HepG2 (cell line): ENCODE results near the gene TSR1. TPM values are rescaled to one million over a fixed set of nuclear protein-coding genes. Genes with fewer than 3 reads are reported as not detected.

Source experiments
- CCAR2 ChIP-seq: fragments of 200-400 bp; formaldehyde crosslinking; optimal IDR thresholded peaks from 2 replicates; pipeline ENCODE3; 2018; ENCODE audit warnings: low read depth, mild to moderate bottlenecking, low read length, moderate library complexity
- ELF3 ChIP-seq: IDR thresholded peaks from 2 replicates; pipeline ENCODE4 v1.6.1; 2016; ENCODE audit warnings: missing genetic modification reagents, missing compliant biosample characterization
- FIP1L1 ChIP-seq: fragments of 200-400 bp; formaldehyde crosslinking; IDR thresholded peaks from 2 replicates; pipeline ENCODE4 v1.6.1; 2018; ENCODE audit warnings: low read depth, mild to moderate bottlenecking, low read length, moderate library complexity, borderline replicate concordance; ENCODE audit not compliant: insufficient read depth
- HDAC2 ChIP-seq: sonication (generic); formaldehyde crosslinking; IDR thresholded peaks from 2 replicates; pipeline ENCODE4 v1.4.0; 2020; ENCODE audit warnings: missing genetic modification reagents
- HDAC6 ChIP-seq: fragments of 200-600 bp; sonication (generic); IDR thresholded peaks from 2 replicates; pipeline ENCODE4 v1.7.0; 2017; ENCODE audit warnings: mild to moderate bottlenecking, antibody characterized with exemption, low read length, low read depth
- HMG20B ChIP-seq: conservative IDR thresholded peaks from 2 replicates; pipeline ENCODE4 v1.6.1; 2016; ENCODE audit warnings: missing genetic modification reagents, missing compliant biosample characterization
- MZF1 ChIP-seq: sonication (generic); formaldehyde crosslinking; IDR thresholded peaks from 2 replicates; pipeline ENCODE4 v1.8.1; 2023; ENCODE audit warnings: mild to moderate bottlenecking, missing genetic modification reagents, borderline replicate concordance
- NBN ChIP-seq: fragments of 450-650 bp; conservative IDR thresholded peaks from 2 replicates; pipeline ENCODE4 v1.6.1; 2017
- SIN3B ChIP-seq: fragments of 150-350 bp; IDR thresholded peaks from 2 replicates; pipeline ENCODE4 v1.6.1; 2014; ENCODE audit warnings: low read length
- ZFP36L1 ChIP-seq: sonication (generic); formaldehyde crosslinking; IDR thresholded peaks from 2 replicates; pipeline ENCODE4 v1.8.0; 2022; ENCODE audit warnings: mild to moderate bottlenecking, missing genetic modification reagents, moderate library complexity
- ZNF143 ChIP-seq: sonication (generic); formaldehyde crosslinking; IDR thresholded peaks from 2 replicates; pipeline ENCODE4 v1.4.0; 2020; ENCODE audit warnings: missing genetic modification reagents
- ZNF282 ChIP-seq: fragments of 450-650 bp; IDR thresholded peaks from 2 replicates; pipeline ENCODE4 v1.6.1; 2018; ENCODE audit not compliant: partially characterized antibody
- ZNF550 ChIP-seq: sonication (generic); formaldehyde crosslinking; IDR thresholded peaks from 2 replicates; pipeline ENCODE4 v1.4.0; 2020; ENCODE audit warnings: mild to moderate bottlenecking, missing genetic modification reagents, borderline replicate concordance
- ZNF562 ChIP-seq: sonication (generic); formaldehyde crosslinking; IDR thresholded peaks from 2 replicates; pipeline ENCODE4 v1.8.0; 2022; ENCODE audit warnings: missing genetic modification reagents, borderline replicate concordance
- polyA plus RNA-seq, 8 experiments: library from polyadenylated mRNA; depleted of rRNA in 3 of 8; stranded (reverse) in 7 of 8; unstranded in 1 of 8; fragments of >200 nt; fragmentation: Illumina TruSeq in 4 of 8; extraction: Trizol in 4 of 8; gene quantifications; 2 replicates each; pipeline versions ENCODE4 v1.2.1 to v1.2.3, GENCODE V29; 2011 to 2016; ENCODE audit warnings: low read depth in 4 of 8, missing spikeins in 1 of 8, mixed read lengths in 1 of 8; ENCODE audit not compliant: insufficient read depth in 1 of 8
- total RNA-seq, 5 experiments: library from RNA; depleted of rRNA; stranded (reverse); fragments of >200 nt; fragmentation: Illumina TruSeq; extraction: Trizol; gene quantifications; 2 replicates each; pipeline ENCODE4 v1.2.3, GENCODE V29; 2016; ENCODE audit warnings: low read depth in 1 of 5
- TF ChIP-seq, protein P1 (sequence below): sonication (generic); formaldehyde crosslinking; IDR thresholded peaks from 2 replicates; pipeline ENCODE4 v1.5.1; 2020; ENCODE audit warnings: missing genetic modification reagents, mild to moderate bottlenecking, borderline replicate concordance
- TF ChIP-seq, protein P2 (sequence below): sonication (generic); formaldehyde crosslinking; IDR thresholded peaks from 2 replicates; pipeline ENCODE4 v1.4.0; 2020; ENCODE audit warnings: low read depth, missing genetic modification reagents
- TF ChIP-seq, protein P3 (sequence below), 2 experiments: sonication (generic) in 1 of 2; formaldehyde crosslinking in 1 of 2; IDR thresholded peaks; 2 replicates each; pipeline versions ENCODE4 v1.6.1 to v1.9.0; 2014 to 2022; ENCODE audit warnings: antibody characterized with exemption in 1 of 2, borderline replicate concordance in 1 of 2, inconsistent platforms in 1 of 2, low read depth in 1 of 2, missing genetic modification reagents in 1 of 2
- TF ChIP-seq, protein P4 (sequence below): sonication (generic); formaldehyde crosslinking; IDR thresholded peaks from 2 replicates; pipeline ENCODE4 v1.5.1; 2020; ENCODE audit warnings: mild to moderate bottlenecking, missing genetic modification reagents, moderate library complexity

Gene TSR1
- total and polyA plus RNA-seq, 2 of the 13 experiments (the other 11 are each of a cell fraction or from before 2014, with no cell fraction given), result 7.1 to 65.8 TPM

DNA sequence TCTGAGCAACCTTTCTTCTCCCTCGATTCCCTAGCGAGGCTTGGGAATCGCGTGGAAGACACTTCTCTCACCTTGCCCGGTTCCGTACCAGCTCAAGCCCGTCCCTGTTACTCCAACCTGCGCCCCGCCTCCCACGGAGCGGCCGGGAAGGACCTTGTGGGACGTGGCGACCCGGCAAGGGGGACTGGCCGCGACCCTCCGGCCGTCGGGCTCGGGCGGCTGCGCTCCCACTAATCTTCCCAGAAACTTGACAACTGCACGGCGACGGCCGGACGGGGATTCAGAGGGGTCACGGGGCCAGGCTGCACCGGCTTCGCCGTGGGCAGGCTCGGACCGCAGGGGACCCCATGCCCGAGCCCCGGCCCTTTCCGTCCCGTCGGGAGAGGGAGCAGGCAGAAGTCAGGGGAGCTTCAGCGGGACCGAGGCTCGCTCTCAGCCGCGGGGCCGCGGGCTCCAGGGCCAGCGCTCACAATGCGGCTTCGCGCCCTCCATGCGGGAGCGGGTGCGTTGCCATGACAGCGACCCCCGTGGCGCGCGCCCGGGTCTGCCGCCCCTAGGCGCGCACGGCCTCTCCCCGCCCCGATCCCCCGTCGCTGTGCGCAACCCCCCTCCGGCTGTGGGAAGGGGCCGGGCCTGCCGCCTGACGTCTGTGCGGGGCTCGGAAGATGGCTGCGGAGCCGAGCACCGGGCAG is 741 bp upstream of the TSR1 start, which contains the start of gene SGSM2 (continued):
- TF ChIP-seq ZNF143 (CRISPR knock-in tag) (no peak), ZFP36L1 (CRISPR knock-in tag) (no peak), NBN (no peak), MZF1 (CRISPR knock-in tag) (no peak), ZNF282 (no peak), FIP1L1 (no peak), HMG20B (CRISPR knock-in tag) (no peak), SIN3B (no peak), ZNF550 (CRISPR knock-in tag) (no peak; the same call in 1 of the 2 replicates), HDAC6 (no peak), ELF3 (CRISPR knock-in tag) (no peak), CCAR2 (no peak), HDAC2 (no peak), ZNF562 (CRISPR knock-in tag) (no peak)
- TF ChIP-seq, protein P1, sequence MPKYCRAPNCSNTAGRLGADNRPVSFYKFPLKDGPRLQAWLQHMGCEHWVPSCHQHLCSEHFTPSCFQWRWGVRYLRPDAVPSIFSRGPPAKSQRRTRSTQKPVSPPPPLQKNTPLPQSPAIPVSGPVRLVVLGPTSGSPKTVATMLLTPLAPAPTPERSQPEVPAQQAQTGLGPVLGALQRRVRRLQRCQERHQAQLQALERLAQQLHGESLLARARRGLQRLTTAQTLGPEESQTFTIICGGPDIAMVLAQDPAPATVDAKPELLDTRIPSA (CRISPR knock-in tag), result no peak
- TF ChIP-seq, protein P2, sequence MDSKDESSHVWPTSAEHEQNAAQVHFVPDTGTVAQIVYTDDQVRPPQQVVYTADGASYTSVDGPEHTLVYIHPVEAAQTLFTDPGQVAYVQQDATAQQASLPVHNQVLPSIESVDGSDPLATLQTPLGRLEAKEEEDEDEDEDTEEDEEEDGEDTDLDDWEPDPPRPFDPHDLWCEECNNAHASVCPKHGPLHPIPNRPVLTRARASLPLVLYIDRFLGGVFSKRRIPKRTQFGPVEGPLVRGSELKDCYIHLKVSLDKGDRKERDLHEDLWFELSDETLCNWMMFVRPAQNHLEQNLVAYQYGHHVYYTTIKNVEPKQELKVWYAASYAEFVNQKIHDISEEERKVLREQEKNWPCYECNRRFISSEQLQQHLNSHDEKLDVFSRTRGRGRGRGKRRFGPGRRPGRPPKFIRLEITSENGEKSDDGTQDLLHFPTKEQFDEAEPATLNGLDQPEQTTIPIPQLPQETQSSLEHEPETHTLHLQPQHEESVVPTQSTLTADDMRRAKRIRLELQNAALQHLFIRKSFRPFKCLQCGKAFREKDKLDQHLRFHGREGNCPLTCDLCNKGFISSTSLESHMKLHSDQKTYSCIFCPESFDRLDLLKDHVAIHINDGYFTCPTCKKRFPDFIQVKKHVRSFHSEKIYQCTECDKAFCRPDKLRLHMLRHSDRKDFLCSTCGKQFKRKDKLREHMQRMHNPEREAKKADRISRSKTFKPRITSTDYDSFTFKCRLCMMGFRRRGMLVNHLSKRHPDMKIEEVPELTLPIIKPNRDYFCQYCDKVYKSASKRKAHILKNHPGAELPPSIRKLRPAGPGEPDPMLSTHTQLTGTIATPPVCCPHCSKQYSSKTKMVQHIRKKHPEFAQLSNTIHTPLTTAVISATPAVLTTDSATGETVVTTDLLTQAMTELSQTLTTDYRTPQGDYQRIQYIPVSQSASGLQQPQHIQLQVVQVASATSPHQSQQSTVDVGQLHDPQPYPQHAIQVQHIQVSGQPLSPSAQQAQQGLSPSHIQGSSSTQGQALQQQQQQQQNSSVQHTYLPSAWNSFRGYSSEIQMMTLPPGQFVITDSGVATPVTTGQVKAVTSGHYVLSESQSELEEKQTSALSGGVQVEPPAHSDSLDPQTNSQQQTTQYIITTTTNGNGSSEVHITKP (CRISPR knock-in tag), result no peak
- TF ChIP-seq, protein P3, sequence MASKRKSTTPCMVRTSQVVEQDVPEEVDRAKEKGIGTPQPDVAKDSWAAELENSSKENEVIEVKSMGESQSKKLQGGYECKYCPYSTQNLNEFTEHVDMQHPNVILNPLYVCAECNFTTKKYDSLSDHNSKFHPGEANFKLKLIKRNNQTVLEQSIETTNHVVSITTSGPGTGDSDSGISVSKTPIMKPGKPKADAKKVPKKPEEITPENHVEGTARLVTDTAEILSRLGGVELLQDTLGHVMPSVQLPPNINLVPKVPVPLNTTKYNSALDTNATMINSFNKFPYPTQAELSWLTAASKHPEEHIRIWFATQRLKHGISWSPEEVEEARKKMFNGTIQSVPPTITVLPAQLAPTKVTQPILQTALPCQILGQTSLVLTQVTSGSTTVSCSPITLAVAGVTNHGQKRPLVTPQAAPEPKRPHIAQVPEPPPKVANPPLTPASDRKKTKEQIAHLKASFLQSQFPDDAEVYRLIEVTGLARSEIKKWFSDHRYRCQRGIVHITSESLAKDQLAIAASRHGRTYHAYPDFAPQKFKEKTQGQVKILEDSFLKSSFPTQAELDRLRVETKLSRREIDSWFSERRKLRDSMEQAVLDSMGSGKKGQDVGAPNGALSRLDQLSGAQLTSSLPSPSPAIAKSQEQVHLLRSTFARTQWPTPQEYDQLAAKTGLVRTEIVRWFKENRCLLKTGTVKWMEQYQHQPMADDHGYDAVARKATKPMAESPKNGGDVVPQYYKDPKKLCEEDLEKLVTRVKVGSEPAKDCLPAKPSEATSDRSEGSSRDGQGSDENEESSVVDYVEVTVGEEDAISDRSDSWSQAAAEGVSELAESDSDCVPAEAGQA (IDR thresholded peaks at IDR 0.05; ENCODE audit: low read depth), result no peak
- TF ChIP-seq, protein P3 (CRISPR knock-in tag; IDR thresholded peaks at IDR 0.05; ENCODE audit: borderline replicate concordance), result no peak
- TF ChIP-seq, protein P4, sequence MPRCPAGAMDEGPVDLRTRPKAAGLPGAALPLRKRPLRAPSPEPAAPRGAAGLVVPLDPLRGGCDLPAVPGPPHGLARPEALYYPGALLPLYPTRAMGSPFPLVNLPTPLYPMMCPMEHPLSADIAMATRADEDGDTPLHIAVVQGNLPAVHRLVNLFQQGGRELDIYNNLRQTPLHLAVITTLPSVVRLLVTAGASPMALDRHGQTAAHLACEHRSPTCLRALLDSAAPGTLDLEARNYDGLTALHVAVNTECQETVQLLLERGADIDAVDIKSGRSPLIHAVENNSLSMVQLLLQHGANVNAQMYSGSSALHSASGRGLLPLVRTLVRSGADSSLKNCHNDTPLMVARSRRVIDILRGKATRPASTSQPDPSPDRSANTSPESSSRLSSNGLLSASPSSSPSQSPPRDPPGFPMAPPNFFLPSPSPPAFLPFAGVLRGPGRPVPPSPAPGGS (CRISPR knock-in tag), result no peak
